GM13976 (cell line): ENCODE measurements around the gene IQGAP2.
A peak's percentile ranks its signal among the peaks of the same experiment; 100 is the strongest.

Source experiments
- DNase-seq: peaks from one replicate; pipeline ENCODE4 v3.0.0; 2012; ENCODE audit warnings: low spot score
- CTCF ChIP-seq: IDR thresholded peaks from 2 replicates; pipeline ENCODE4 v1.5.1; 2012; ENCODE audit warnings: borderline replicate concordance, mild to moderate bottlenecking; ENCODE audit not compliant: insufficient read depth; ENCODE audit errors: extremely low read depth, missing control alignments, control extremely low read depth
- in situ Hi-C: fragments of 300-500 bp; cut with MboI; formaldehyde crosslinking; loops from one replicate; pipeline ENCODE4 v1.12.0; 2022; ENCODE audit warnings: low sequenced_read_pairs, mixed read lengths, inconsistent platforms; ENCODE audit not compliant: unreplicated experiment

The IQGAP2 gene

DNA sequence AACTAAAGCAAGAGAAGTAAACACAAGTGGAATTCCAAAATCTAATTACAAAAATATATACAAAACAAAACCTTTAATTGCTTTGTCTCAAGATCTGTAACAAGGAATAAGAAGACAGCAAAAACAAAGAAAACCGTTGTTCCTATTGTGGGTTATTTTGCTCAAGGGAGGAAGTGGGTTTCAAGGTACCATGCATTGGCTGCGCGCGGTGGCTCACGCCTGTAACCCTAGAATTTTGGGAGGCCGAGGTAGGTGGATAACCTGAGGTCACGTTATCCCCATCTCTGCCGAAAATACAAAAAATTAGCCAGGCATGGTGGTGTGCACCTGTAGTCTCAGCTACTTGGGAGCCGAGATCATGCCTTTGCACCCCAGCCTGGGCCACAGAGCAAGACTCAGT, 12.1 kb upstream of the IQGAP2 start:
- no peak for TF ChIP-seq CTCF
- DNase-seq: no peak
- in situ Hi-C loops: no loop called here

GRCh38 chr5:76393035-76393680, 9.9 kb upstream of the IQGAP2 start:
- in situ Hi-C loops: no loop called here
- no peak for DNase-seq
- no peak for TF ChIP-seq CTCF

DNA sequence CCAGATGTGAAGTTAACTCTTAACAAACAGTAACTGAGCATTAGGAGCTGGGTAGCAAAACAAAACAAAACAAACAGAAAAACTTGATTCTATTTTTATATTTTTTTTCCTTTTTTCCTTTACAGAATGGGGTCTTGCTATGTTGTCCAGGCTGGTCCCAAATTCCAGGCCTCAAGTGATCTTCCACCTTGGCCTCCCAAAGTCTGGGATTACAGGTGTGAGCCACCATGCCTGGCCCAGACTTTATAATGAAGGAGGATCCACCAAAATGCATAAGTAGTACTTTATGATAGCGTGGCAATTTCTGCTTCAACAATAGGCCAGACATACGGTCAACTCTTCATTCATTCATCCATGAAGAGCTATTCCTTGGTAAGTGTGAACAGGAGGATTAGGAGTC, 5.9 kb upstream of the IQGAP2 start:
- no peak for TF ChIP-seq CTCF
- in situ Hi-C loops: no loop called here
- DNase-seq: no peak

- in situ Hi-C loops: no loop called here
- no peak for TF ChIP-seq CTCF
- DNase-seq: no peak
These were observed 3.8 kb upstream of the IQGAP2 start for GRCh38 chr5:76399268-76399667.

DNA sequence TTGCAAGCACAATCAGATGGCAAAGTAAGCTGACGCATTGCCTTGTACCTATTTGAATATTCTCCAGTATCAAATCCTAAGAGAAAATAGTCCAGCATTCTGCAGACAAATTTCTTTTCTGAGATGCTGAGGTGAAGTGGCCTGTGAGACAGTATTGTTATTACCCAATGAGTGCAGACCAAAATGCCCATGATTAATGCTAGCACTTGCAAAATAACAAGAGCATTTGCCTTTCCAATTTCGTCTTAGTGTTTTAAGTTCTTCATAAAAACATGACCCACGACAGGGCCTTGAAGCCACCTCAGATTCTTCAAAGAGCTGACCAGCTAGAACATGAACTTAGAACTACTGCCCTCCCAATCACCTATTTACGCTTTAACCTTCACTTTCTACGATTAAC, 2.6 kb upstream of the IQGAP2 start:
- DNase-seq: no peak
- TF ChIP-seq CTCF: no peak
- in situ Hi-C loops: loop anchor here (10.0 kb wide), 1 partner anchor 144 kb away; no protein-coding TSS in a partner anchor

DNA sequence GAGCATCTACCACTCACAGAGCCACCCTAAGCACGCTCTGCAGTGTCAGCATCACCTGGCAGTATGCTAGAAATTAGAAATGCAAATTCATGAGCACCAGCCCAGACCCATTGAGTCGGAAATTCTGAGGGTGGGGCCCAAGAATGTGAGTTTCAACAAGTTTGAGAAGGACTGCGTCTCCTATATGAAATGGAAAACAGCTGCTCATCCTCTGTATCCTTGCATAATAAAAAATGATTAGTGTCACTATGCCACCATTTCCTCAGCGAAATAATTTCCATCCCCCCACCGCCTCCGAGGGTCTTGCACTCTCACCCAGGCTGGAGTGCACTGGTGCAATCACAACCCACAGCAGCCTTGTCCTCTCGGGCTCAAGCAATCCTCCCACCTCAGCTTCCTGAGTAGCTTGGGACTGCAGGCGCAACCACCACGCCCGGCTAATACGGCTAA, 1.3 kb upstream of the IQGAP2 start:
- TF ChIP-seq CTCF: no peak
- DNase-seq: no peak
- in situ Hi-C loops: loop anchor here (10.0 kb wide), 1 partner anchor 143 kb away; no protein-coding TSS in a partner anchor

- in situ Hi-C loops: loop anchor here (10.0 kb wide), 1 partner anchor 142 kb away; no protein-coding TSS in a partner anchor
- no peak for TF ChIP-seq CTCF
- peak; percentile 85 for DNase-seq
These were observed 717 bp upstream of the IQGAP2 start for GRCh38 chr5:76402251-76402885.
